Measurements from ENCODE around the gene SLC29A4. TPM values are rescaled to one million over a fixed set of nuclear protein-coding genes. Genes with fewer than 3 reads are reported as not detected.
"Not testable (repeated sequence)": the region's sequence is repeated elsewhere in the genome, so short reads cannot be mapped to it uniquely, and the experiment has no call there.

The SLC29A4 gene
- total and polyA plus RNA-seq, 11 donors = 1.6 to 7.3 (median 3.2) TPM

DNA sequence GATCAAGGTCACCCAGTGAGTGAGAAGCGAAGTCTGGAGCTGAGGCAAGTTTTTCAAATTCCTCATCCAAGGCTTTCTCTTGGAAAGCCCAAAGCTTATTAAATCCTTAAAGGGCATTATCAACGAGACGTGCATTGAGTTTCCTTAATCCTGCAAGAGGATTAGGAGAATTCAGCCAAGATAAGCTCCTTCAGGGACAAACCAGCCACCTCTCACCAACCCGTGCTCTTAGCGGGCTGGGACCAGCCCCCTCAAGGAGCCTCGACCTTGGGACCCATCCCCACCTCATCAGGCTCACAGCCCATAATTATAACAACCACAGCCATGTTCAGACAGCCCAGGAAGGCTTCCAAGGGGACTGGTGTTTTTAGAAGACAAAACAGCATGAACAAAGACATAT is 12.0 kb upstream of the SLC29A4 start:
- DNase-seq (no peak), ATAC-seq (no peak)
- intact Hi-C loops (cut with DNase I) = no loop called here
- Histone ChIP-seq H3K9me3 (no peaks in the 10 kb centered on the region), H3K27ac (no peak overlapping the region), H3K27me3 (peaks cover 0 to 4% (median 0%) of the 10 kb centered on the region in 9 donors), H3K4me1 (peaks cover 0 to 7% (median 0%) of the 10 kb centered on the region in 12 donors), H3K36me3 (no peaks in the 10 kb centered on the region), H3K4me3 (no peak overlapping the region)
- WGBS, 4 donors = 30 to 52% (median 43%) methylated on average over 6 of the region's 6 CpGs
- no peak for TF ChIP-seq POLR2A (IDR thresholded peaks at IDR 0.05)
- TF ChIP-seq, protein P1, sequence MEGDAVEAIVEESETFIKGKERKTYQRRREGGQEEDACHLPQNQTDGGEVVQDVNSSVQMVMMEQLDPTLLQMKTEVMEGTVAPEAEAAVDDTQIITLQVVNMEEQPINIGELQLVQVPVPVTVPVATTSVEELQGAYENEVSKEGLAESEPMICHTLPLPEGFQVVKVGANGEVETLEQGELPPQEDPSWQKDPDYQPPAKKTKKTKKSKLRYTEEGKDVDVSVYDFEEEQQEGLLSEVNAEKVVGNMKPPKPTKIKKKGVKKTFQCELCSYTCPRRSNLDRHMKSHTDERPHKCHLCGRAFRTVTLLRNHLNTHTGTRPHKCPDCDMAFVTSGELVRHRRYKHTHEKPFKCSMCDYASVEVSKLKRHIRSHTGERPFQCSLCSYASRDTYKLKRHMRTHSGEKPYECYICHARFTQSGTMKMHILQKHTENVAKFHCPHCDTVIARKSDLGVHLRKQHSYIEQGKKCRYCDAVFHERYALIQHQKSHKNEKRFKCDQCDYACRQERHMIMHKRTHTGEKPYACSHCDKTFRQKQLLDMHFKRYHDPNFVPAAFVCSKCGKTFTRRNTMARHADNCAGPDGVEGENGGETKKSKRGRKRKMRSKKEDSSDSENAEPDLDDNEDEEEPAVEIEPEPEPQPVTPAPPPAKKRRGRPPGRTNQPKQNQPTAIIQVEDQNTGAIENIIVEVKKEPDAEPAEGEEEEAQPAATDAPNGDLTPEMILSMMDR (IDR thresholded peaks at IDR 0.05) = no peak

DNA sequence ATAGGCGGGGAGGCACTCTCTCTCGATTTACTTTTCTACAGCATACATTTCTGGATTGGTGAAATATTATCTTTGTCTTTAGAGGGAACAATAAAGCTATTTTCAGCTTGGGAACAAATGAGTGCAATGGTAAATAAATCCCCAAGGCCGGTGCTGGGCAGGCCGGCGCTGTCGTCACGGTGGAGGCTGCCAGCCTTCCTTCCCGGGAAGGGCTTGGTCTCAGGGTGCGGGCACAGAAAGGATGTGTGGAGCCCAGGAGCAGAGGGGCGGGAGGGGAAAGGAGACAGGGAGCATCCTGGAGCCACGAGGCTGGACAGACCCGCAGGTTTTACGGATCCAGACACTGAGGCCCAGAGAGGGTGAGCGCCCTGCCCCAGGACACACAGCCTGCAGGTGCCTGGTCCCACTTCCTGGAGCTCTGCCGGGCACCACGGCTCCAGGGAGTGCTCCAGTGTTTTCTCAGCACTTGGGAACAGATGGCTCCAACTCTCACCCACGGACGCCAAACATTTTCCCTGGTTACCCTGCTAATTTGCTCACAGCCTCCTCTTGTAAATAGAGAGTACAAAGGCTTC is 8.8 kb upstream of the SLC29A4 start:
- H3K4me3 ChIP-seq; ATAC-seq; intact Hi-C loops (cut with DNase I); H3K9me3 ChIP-seq; H3K27me3 ChIP-seq; DNase-seq; H3K36me3 ChIP-seq; H3K27ac ChIP-seq; H3K4me1 ChIP-seq: not testable (repeated sequence)
- 61 to 73% (median 64%) methylated on average over 18 of the region's 18 CpGs for WGBS, 4 donors

DNA sequence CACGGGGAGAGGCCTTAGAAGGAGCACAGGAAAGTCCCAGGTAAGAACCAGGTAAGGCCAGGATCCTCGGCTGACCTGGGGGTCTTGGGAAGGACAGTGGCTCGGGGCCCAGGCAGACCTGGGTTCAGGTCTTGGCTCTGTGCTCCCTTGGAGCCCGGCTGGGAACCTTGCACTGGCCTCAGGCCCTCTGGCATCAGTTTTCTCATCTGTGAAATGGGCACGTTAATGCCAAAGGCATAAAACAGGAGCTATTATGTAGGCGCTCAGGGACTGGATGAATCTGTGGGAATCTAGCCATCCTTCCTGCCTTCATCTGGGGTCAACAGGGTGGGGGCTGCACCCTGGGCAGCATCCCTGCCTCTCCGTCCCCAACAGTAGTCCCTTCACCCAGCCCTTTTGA is 8.3 kb upstream of the SLC29A4 start:
- Histone ChIP-seq H3K27me3 (peaks cover 0 to 4% (median 0%) of the 10 kb centered on the region in 9 donors), H3K27ac (no peak overlapping the region), H3K4me1 (peaks cover 0 to 7% (median 0%) of the 10 kb centered on the region in 12 donors), H3K4me3 (no peak overlapping the region), H3K9me3 (no peaks in the 10 kb centered on the region), H3K36me3 (no peaks in the 10 kb centered on the region)
- ATAC-seq = no peak
- TF ChIP-seq, protein P1 (IDR thresholded peaks at IDR 0.05) = no peak
- no peak for TF ChIP-seq POLR2A (IDR thresholded peaks at IDR 0.05)
- WGBS, 4 donors = 83 to 94% (median 85%) methylated on average over 5 to 7 of the region's 7 CpGs
- intact Hi-C loops (cut with DNase I) = no loop called here
- DNase-seq = no peak

DNA sequence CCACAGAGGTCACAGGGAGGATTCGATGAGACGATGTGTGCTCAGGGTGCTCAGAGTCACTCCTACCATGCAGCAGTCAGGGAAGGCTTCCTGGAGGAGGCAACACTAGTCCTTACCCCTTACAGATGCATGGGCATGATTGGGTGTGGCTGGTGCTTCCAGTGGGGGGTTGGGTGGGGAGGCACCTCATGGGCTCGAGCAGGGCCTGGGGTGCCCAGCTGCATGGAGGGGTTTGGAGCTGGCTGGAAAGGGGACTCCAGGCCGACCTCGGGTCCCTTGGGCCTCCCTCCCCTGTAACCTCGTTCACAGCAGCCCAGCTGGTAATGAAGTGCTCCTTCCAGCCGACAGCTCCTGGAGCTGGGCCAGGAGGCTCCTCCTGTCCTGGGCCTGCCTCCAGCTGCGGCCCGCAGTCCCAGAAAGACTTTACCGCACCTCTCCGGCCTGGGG is 7.7 kb upstream of the SLC29A4 start:
- DNase-seq (peak in 2 of 5 donors; percentile 27 to 53), ATAC-seq (peak in 3 of 4 donors; percentile 75 to 89 (median 77))
- H3K4me1 ChIP-seq; intact Hi-C loops (cut with DNase I); H3K9me3 ChIP-seq; H3K36me3 ChIP-seq; H3K4me3 ChIP-seq; H3K27me3 ChIP-seq: not testable (repeated sequence)
- peak overlapping the region in 1 of 12 donors; percentile 11 for H3K27ac ChIP-seq
- whole genome bisulfite sequencing, 4 donors = 9 to 93% (median 35%) methylated on average over 3 to 11 of the region's 11 CpGs

DNA sequence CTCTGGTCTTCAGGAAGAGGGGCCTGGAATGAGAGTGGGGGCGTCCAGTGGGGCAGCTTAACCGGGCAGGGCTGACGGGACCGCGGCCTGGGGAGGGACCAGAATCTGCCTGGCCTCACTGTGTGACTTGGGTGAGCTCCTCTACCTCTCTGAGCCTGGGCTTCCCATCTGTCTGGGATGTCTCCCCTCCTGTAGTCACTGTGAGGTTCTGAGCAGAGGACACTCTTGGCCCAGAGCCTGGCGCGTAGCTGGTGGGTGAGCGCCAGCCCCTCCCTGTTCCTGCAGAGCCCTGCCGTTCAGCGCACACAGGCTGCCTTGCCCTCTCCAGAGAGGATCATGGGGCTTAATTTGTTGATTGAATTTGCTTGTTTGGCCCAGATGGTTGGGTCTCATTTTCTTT is 7.2 kb upstream of the SLC29A4 start:
- H3K9me3 ChIP-seq; H3K4me1 ChIP-seq; H3K36me3 ChIP-seq; intact Hi-C loops (cut with DNase I); H3K4me3 ChIP-seq; H3K27me3 ChIP-seq: not testable (repeated sequence)
- ATAC-seq (peak in 3 of 4 donors; percentile 48 to 85 (median 74)), DNase-seq (peak in 1 of 5 donors; percentile 54)
- H3K27ac ChIP-seq = peak overlapping the region in 1 of 12 donors; percentile 11
- WGBS, 4 donors = 15 to 71% (median 54%) methylated on average over 4 to 10 of the region's 10 CpGs

DNA sequence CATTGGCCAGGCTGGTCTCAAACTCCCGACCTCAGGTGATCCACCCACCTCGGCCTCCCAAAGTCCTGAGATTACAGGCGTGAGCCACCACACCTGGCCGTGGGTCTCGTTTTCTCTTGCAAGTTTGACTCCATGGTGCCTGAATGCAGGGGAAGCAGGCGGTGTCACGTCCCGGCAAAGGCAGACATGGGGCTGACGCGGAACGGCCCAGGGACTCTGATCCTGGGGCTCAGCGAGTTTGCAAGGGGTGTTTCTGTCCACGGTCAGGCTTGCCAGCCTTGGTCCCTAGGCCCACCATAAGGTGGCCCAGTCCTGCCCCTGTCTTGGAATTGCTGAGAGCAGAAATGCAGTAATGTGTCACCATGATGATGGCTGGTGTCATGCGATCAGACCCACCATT is 6.6 kb upstream of the SLC29A4 start:
- H3K36me3 ChIP-seq; DNase-seq; H3K4me3 ChIP-seq; intact Hi-C loops (cut with DNase I); H3K27me3 ChIP-seq; H3K27ac ChIP-seq; H3K9me3 ChIP-seq; ATAC-seq; H3K4me1 ChIP-seq: not testable (repeated sequence)
- 91 to 93% (median 92%) methylated on average over 9 to 14 of the region's 14 CpGs for WGBS, 4 donors

Data from heart left ventricle (tissue), 16 donors.